Neural progenitor cell (in vitro differentiated cells): ENCODE measurements around the gene FAM162B. TPM values are rescaled to one million over a fixed set of nuclear protein-coding genes. Genes with fewer than 3 reads are reported as not detected.

Experiments used
- DNase-seq: peaks from one replicate; pipeline ENCODE4 v3.0.0-alpha.2; 2016; ENCODE audit warnings: low spot score
- H2AFZ ChIP-seq: fragments of 200-600 bp; sonication (generic); replicated peaks from 2 replicates; pipeline ENCODE4 v1.6.1; 2016; ENCODE audit warnings: antibody characterized with exemption
- H3F3A ChIP-seq: fragments of 200-600 bp; sonication (generic); 2 replicates; pipeline ENCODE4 v1.6.1; 2016; ENCODE audit warnings: antibody characterized with exemption, low read depth
- H3K27ac ChIP-seq: fragments of 200-600 bp; sonication (generic); 2 replicates; pipeline ENCODE4 v1.5.1; 2016; ENCODE audit warnings: mild to moderate bottlenecking
- H3K27me3 ChIP-seq: fragments of 200-600 bp; sonication (generic); 2 replicates; pipeline ENCODE4 v1.6.1; 2016; ENCODE audit warnings: mild to moderate bottlenecking, moderate library complexity
- H3K36me3 ChIP-seq: fragments of 200-600 bp; sonication (generic); 2 replicates; pipeline ENCODE4 v1.5.1; 2016
- H3K4me1 ChIP-seq: fragments of 200-600 bp; sonication (generic); 2 replicates; pipeline ENCODE4 v1.6.1; 2016; ENCODE audit warnings: mixed run types
- H3K4me2 ChIP-seq: fragments of 200-600 bp; sonication (generic); 2 replicates; pipeline ENCODE4 v1.6.1; 2016
- H3K4me3 ChIP-seq: fragments of 200-600 bp; sonication (generic); 2 replicates; pipeline ENCODE4 v1.5.1; 2016
- H3K79me2 ChIP-seq: fragments of 200-600 bp; sonication (generic); 2 replicates; pipeline ENCODE4 v1.6.1; 2016; ENCODE audit warnings: low read depth
- H3K9ac ChIP-seq: fragments of 200-600 bp; sonication (generic); 2 replicates; pipeline ENCODE4 v1.6.1; 2016
- H3K9me3 ChIP-seq: fragments of 200-600 bp; sonication (generic); 2 replicates; pipeline ENCODE4 v1.5.1; 2016; ENCODE audit warnings: low read depth
- H4K20me1 ChIP-seq: fragments of 200-600 bp; sonication (generic); 2 replicates; pipeline ENCODE4 v1.6.1; 2016; ENCODE audit warnings: low read depth
- H3K27ac Mint-ChIP-seq: 3 replicates; pipeline ENCODE4 v1.8.0; 2021; ENCODE audit warnings: mixed read lengths
- H3K27me3 Mint-ChIP-seq: 2 replicates; pipeline ENCODE4 v1.8.0; 2022; ENCODE audit warnings: low read depth, mild to moderate bottlenecking, inconsistent platforms, moderate library complexity, mixed read lengths; ENCODE audit not compliant: insufficient read depth
- H3K36me3 Mint-ChIP-seq: 3 replicates; pipeline ENCODE4 v1.8.0; 2021; ENCODE audit warnings: mixed read lengths
- H3K4me1 Mint-ChIP-seq: 3 replicates; pipeline ENCODE4 v1.8.0; 2021; ENCODE audit warnings: mixed read lengths
- H3K4me3 Mint-ChIP-seq: 3 replicates; pipeline ENCODE4 v1.8.0; 2021; ENCODE audit warnings: mild to moderate bottlenecking, moderate library complexity, mixed read lengths
- H3K9me3 Mint-ChIP-seq: 3 replicates; pipeline ENCODE4 v1.8.0; 2020; ENCODE audit warnings: mixed read lengths
- CTCF ChIP-seq: fragments of 200-600 bp; sonication (generic); IDR thresholded peaks from 2 replicates; pipeline ENCODE4 v1.5.1; 2017; ENCODE audit warnings: antibody characterized with exemption, mild to moderate bottlenecking
- EZH2 ChIP-seq: fragments of 200-600 bp; sonication (generic); IDR thresholded peaks from 2 replicates; pipeline ENCODE4 v1.6.1; 2017; ENCODE audit warnings: antibody characterized with exemption, mild to moderate bottlenecking, moderate library complexity
- EZH2phosphoT487 ChIP-seq: fragments of 200-600 bp; sonication (generic); IDR thresholded peaks from 2 replicates; pipeline ENCODE4 v1.6.1; 2017; ENCODE audit warnings: antibody characterized with exemption
- total RNA-seq: library from RNA; depleted of rRNA; stranded (reverse); fragments of >200 nt; gene quantifications from 2 replicates; pipeline ENCODE4 v1.2.3, GENCODE V29; 2015; ENCODE audit warnings: low replicate concordance

Gene FAM162B
- total RNA-seq, 1 donor from 2014 or later = 0.28 TPM

GRCh38 chr6:116763906-116764628 is 1.5 kb downstream of the FAM162B start:
- peaks cover 6% of the 10 kb centered on the region for H3K4me1 Mint-ChIP-seq
- H3K9me3 ChIP-seq = no peaks in the 10 kb centered on the region
- H3K4me1 ChIP-seq = no peaks in the 10 kb centered on the region
- H3F3A ChIP-seq = peaks cover 11% of the 10 kb centered on the region
- H3K9ac ChIP-seq = no peak overlapping the region
- H4K20me1 ChIP-seq = no peaks in the 10 kb centered on the region
- peak overlapping the region; percentile 96 for H2AFZ ChIP-seq
- H3K27me3 Mint-ChIP-seq = peaks cover 23% of the 10 kb centered on the region
- H3K4me3 ChIP-seq = peak overlapping the region; percentile 48
- peak overlapping the region; percentile 77 for H3K4me2 ChIP-seq
- H3K27me3 ChIP-seq = peaks cover 63% of the 10 kb centered on the region
- H3K36me3 Mint-ChIP-seq = no peaks in the 10 kb centered on the region
- TF ChIP-seq EZH2phosphoT487 = no peak
- TF ChIP-seq EZH2 = no peak
- no peak for TF ChIP-seq CTCF
- H3K9me3 Mint-ChIP-seq = no peaks in the 10 kb centered on the region
- DNase-seq = no peak
- H3K4me3 Mint-ChIP-seq = peak overlapping the region; percentile 83
- no peaks in the 10 kb centered on the region for H3K36me3 ChIP-seq
- H3K27ac ChIP-seq = no peak overlapping the region
- H3K27ac Mint-ChIP-seq = no peak overlapping the region
- H3K79me2 ChIP-seq = no peaks in the 10 kb centered on the region

- Mint-ChIP-seq H3K9me3 (no peaks in the 10 kb centered on the region), H3K4me1 (peaks cover 6% of the 10 kb centered on the region)
- H3K27me3 ChIP-seq = peaks cover 63% of the 10 kb centered on the region
These were observed 2.5 kb downstream of the FAM162B start for GRCh38 chr6:116763048-116763447.

GRCh38 chr6:116762235-116762634 is 3.3 kb downstream of the FAM162B start:
- no peak for DNase-seq
- Histone ChIP-seq H3K36me3 (no peaks in the 10 kb centered on the region), H3K27me3 (peaks cover 56% of the 10 kb centered on the region), H3K27ac (no peak overlapping the region), H4K20me1 (no peaks in the 10 kb centered on the region), H3K4me1 (no peaks in the 10 kb centered on the region), H3K79me2 (no peaks in the 10 kb centered on the region), H3K9ac (no peak overlapping the region), H3K4me2 (no peak overlapping the region), H2AFZ (no peak overlapping the region), H3K9me3 (no peaks in the 10 kb centered on the region), H3K4me3 (no peak overlapping the region), H3F3A (peaks cover 11% of the 10 kb centered on the region)
- Mint-ChIP-seq H3K27ac (no peak overlapping the region), H3K36me3 (no peaks in the 10 kb centered on the region), H3K4me3 (no peak overlapping the region), H3K27me3 (peaks cover 23% of the 10 kb centered on the region), H3K4me1 (peaks cover 6% of the 10 kb centered on the region), H3K9me3 (no peaks in the 10 kb centered on the region)
- TF ChIP-seq EZH2phosphoT487 (no peak), CTCF (no peak), EZH2 (no peak)

More at GRCh38 chr6:116763048-116763447, 2.5 kb downstream of the FAM162B start:
- Mint-ChIP-seq H3K27me3 (peaks cover 23% of the 10 kb centered on the region), H3K27ac (no peak overlapping the region), H3K36me3 (no peaks in the 10 kb centered on the region), H3K4me3 (no peak overlapping the region)
- no peak overlapping the region for H3K27ac ChIP-seq
- H4K20me1 ChIP-seq = no peaks in the 10 kb centered on the region
- no peaks in the 10 kb centered on the region for H3K79me2 ChIP-seq
- TF ChIP-seq EZH2phosphoT487 = no peak
- TF ChIP-seq EZH2 = no peak
- TF ChIP-seq CTCF = no peak
- H2AFZ ChIP-seq = no peak overlapping the region
- no peak for DNase-seq
- H3K4me2 ChIP-seq = no peak overlapping the region
- H3K4me1 ChIP-seq = no peaks in the 10 kb centered on the region
- H3K4me3 ChIP-seq = no peak overlapping the region
- no peaks in the 10 kb centered on the region for H3K36me3 ChIP-seq
- peaks cover 11% of the 10 kb centered on the region for H3F3A ChIP-seq
- H3K9ac ChIP-seq = no peak overlapping the region
- H3K9me3 ChIP-seq = no peaks in the 10 kb centered on the region
